Measurements from ENCODE around the gene DIP2B. TPM values are rescaled to one million over a fixed set of nuclear protein-coding genes. Genes with fewer than 3 reads are reported as not detected.
"Not testable (repeated sequence)": the region's sequence is repeated elsewhere in the genome, so short reads cannot be mapped to it uniquely, and the experiment has no call there.

DIP2B gene
- total RNA-seq, 1 donor from 2014 or later = 40.8 TPM

DNA sequence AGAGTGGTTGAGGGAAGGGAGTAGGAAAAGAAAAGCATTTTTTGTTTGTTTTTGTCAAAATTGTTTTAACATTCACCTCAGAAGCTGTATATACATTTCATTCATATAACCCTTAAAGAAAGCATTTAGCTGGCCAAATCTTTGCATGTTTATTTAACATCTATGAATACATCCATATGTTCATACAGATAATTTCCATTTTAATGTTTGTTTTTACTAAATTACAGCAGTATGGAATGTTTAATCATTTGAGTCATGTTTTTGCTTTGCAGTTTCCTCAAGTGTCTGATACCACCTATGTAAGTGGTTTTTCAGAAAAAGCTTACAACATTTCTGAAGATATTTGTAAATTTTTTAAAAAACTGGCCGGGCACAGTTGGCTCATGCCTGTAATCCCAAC is 174.8 kb downstream of the DIP2B start:
- no peak for DNase-seq

DNA sequence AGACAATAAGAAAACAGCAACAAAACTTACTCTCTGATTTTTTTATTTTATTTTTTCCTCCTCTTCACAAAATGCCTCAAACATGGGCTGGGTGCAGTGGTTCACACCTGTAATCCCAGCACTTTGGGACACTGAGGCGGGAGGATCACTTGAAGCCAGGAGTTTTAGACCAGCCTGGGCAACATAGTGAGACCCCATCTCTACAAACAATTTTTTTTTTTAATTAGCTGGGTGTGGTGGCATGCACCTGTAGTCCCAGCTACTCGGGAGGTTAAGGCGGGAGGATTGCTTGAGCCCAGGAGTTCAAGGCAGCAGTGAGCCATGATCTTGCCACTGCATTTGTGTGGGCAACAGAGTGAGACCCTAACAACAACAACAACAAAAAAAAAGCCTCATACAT is 176.3 kb downstream of the DIP2B start:
- DNase-seq = not testable (repeated sequence)

DNA sequence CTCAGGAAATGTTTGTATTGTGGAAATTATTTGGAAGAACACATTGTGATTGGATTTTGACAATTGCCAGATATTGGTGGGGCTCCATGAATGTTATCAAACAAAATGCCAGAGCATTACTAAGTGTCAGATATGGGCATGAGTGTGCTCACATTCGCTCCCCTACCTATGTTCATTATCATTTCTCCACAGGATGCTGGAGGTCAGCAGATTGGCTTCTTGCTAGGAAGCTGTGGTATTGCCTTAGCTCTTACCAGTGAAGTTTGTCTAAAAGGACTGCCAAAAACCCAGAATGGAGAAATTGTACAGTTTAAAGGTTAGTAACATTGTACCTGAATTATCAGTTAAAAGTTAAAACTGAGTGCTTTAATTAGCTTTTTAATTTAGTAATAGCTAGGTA is 180.9 kb downstream of the DIP2B start:
- DNase-seq = no peak

GRCh38 chr12:50686406-50686805 is 181.6 kb downstream of the DIP2B start:
- DNase-seq = no peak

- no peak for DNase-seq
Observed at GRCh38 chr12:50686976-50687375, 182.2 kb downstream of the DIP2B start.

DNA sequence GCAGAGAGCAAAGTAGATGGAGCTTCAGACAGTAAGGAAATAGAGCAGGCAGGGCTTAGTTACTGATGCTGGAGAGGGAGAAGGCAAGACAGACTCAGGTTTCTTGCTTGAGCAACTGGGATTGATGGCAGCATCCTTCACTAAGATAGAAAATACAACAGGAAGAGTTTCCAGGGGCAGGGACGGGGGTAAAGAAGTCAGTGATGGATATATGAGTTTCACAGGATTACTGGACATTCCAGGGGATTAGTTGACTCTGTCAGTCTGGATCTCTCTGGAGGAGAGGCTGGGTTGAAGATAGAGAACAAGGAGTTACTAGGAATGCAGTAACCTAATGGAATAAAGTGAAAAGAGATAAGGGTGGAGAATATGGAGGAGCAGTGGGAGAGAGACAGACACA is 184.7 kb downstream of the DIP2B start:
- no peak for DNase-seq

- DNase-seq = peak; percentile 60
Observed at GRCh38 chr12:50690925-50691324, 186.1 kb downstream of the DIP2B start.

GRCh38 chr12:50695961-50696360 is 191.2 kb downstream of the DIP2B start:
- DNase-seq = no peak

GRCh38 chr12:50696931-50697330 is 192.1 kb downstream of the DIP2B start:
- DNase-seq = no peak

GRCh38 chr12:50699154-50699553 is 194.4 kb downstream of the DIP2B start:
- DNase-seq = no peak

DNA sequence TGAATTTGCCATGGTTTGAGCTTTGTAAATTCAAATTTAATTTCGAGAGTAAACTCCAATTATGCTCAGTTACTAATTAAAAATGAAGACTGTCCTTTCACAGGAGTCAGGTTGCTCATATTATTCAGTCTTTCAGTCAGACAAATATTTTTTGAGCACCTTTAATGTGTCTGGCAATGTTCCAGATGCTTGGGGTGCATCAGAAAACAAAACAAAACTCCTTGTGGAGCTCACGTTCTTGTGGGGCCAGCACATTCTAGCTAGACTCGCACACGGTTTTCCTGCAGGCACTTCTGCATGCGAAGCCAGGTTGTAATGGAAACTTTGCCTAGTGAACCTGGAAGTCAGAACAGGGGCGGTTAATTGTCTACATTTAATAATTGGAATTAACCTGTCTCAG is 195.2 kb downstream of the DIP2B start:
- no peak for DNase-seq

DNA sequence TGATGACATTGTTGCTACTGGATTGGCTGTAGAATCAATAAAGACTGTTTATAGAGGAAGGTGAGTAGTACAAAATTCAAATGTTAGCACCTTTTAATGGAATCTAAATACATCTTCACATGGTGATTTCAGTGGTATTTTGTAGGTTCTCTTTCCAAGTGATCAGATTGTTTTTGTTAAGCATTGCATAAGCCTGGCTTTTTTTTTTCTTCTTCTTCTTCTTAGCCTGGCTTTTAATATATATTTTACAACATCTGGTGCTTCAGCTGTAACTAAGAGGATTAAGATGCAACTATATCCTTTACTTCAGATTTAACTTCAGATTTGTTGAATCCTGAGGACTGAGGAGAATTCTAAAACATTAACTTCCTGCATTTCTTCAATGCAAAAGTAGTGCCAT is 201.8 kb downstream of the DIP2B start:
- no peak for DNase-seq

DNA sequence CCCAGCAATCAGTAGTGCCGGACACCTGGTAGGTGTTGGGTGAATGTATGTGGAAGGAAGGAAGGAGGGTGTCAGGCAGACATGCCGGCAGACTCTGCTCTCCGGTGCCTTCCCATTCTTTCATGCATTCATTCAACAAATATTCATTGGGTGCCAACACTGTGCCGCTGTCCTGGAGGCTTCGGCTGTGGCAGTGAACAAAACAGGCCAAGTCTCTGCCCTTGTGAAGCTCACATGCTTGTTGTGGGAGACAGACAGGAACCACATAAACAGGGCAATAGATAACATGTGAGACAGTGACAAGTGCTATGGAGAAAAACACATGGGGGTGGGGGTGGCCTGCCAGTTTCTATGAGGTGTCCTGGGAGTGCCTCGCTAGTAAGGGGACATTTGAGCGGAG is 202.6 kb downstream of the DIP2B start:
- DNase-seq = no peak

DNA sequence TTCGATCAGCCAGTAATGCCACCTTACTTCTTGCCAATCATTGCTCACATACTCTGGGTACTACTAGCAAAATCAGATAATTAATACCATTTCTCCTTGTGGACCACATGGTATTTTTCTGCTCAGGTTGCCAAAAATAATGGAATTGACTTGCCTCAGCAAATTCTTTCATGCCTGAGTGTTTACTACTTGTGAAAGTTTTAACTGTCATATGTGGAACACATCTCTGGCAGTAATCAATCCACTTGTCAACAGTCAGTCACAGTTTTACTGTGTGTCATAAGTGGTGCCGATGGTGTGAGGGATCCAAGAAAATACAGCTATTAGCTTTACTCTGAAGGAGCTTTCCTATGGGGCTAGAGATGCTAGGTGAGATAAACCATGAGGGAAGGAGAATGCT is 203.8 kb downstream of the DIP2B start:
- DNase-seq = no peak

- DNase-seq = no peak
Observed at GRCh38 chr12:50711121-50711520, 206.3 kb downstream of the DIP2B start.

DNA sequence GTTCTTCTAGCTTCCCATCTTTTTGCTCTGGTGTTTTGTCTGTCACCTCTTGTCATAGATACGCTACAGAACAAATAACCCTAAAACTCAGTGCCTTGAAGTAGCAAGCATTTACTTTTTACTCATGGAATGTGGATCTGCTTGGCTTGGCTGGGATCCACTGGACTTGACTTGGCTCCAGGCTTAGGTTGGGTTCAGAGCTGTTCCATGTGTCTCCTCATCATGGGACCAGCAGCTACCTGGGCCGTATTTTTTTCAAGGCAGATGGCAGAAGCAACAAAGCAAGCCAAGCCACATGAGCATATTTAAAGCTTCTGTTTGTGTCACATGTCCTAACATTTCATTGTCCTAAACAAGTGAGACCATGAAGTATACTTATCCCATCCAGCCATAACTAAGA is 210.4 kb downstream of the DIP2B start:
- no peak for DNase-seq

DNA sequence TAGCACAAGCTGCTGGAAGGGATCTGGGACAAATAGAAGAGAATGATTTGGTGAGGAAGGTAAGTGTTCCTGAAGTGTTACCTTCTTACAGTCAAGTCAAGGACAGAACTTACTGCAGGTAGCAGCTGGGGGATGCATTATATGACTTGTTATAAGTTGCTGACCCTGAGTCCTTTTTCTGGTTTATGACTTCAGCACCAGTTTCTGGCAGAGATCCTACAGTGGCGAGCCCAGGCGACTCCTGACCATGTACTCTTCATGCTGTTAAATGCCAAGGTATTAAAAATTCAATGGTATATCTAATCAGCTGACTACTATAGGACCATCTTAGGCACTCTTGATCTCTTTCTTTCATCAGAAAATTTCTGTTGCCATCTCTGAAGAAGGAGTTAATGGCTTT is 214.0 kb downstream of the DIP2B start:
- no peak for DNase-seq

GRCh38 chr12:50720085-50720484 is 215.3 kb downstream of the DIP2B start:
- no peak for DNase-seq

DNA sequence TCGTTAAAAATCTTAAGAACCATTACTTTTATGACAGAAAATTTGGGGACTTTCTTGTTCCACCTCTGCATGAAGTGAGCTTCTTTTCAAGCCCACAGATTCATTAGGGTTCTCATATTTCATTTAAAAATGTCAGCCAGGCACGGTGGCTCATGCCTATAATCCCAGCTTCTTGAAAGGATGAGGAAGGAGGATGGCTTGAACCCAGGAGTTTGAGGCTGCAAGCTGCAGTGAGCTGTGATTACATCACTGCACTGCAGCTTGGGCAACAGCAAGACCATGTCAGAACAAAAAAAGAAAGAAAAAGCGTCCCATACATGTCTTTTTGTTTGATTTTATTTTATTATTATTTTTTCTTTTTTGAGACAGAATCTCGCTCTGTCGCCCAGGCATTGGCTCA is 215.7 kb downstream of the DIP2B start:
- no peak for DNase-seq

DNA sequence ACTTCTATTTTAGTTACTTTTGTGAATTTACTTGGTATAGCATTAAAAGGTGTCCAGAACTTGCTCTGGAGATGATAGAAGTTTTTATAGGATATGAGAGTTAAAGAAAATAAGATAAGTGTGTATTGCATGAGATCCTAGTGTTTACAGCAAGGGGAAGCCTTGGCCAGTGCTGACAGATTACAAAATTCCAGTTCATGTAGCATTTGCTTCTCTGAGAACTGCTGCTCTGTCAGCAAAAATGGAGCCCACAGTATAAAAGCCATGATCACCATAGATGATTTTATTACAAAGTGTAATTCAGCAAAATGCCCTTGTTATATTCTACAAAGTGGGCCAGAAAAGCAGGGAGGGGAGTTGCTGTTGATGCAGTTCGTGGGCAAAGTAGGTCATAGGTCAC is 219.1 kb downstream of the DIP2B start:
- DNase-seq = no peak

GRCh38 chr12:50725011-50725942 is 220.5 kb downstream of the DIP2B start:
- no peak for DNase-seq

- no peak for DNase-seq
Observed at GRCh38 chr12:50727466-50727865, 222.7 kb downstream of the DIP2B start.

- DNase-seq = no peak
Observed at GRCh38 chr12:50728417-50728816, 223.6 kb downstream of the DIP2B start.

- DNase-seq = no peak
Observed at GRCh38 chr12:50728841-50729240, 224.1 kb downstream of the DIP2B start.

All from tongue (tissue), 2 donors.